ENCODE measurements around the gene HECW1. TPM values are rescaled to one million over a fixed set of nuclear protein-coding genes. Genes with fewer than 3 reads are reported as not detected.

HECW1 gene
- total and polyA plus RNA-seq, 11 donors: 0.23 TPM; not detected in 10

- DNase-seq (no peak), ATAC-seq (no peak)
- TF ChIP-seq CTCF (IDR thresholded peaks at IDR 0.05) (no peak), POLR2A (IDR thresholded peaks at IDR 0.05) (no peak)
- Histone ChIP-seq H3K27me3 (peaks cover 0 to 12% (median 0%) of the 10 kb centered on the region in 9 donors), H3K36me3 (no peaks in the 10 kb centered on the region), H3K4me1 (no peaks in the 10 kb centered on the region), H3K27ac (no peak overlapping the region), H3K4me3 (no peak overlapping the region), H3K9me3 (no peaks in the 10 kb centered on the region)
- WGBS, 4 donors: 66 to 73% (median 72%) methylated on average over 1 to 4 of the region's 4 CpGs
- intact Hi-C loops (cut with DNase I): no loop called here
These were observed 122.5 kb downstream of the HECW1 start for GRCh38 chr7:43234968-43235367.

- Histone ChIP-seq H3K27ac (no peak overlapping the region), H3K27me3 (peaks cover 0 to 3% (median 0%) of the 10 kb centered on the region in 9 donors), H3K4me1 (no peaks in the 10 kb centered on the region), H3K4me3 (no peak overlapping the region), H3K9me3 (no peaks in the 10 kb centered on the region), H3K36me3 (no peaks in the 10 kb centered on the region)
- intact Hi-C loops (cut with DNase I): no loop called here
- TF ChIP-seq CTCF (IDR thresholded peaks at IDR 0.05) (no peak), POLR2A (IDR thresholded peaks at IDR 0.05) (no peak)
- DNase-seq (no peak), ATAC-seq (no peak)
- 72 to 83% (median 77%) methylated on average over 6 of the region's 6 CpGs for WGBS, 4 donors
These were observed 128.1 kb downstream of the HECW1 start for GRCh38 chr7:43240565-43240964.

- Histone ChIP-seq H3K27me3 (peaks cover 0 to 7% (median 0%) of the 10 kb centered on the region in 9 donors), H3K4me3 (no peak overlapping the region), H3K36me3 (no peaks in the 10 kb centered on the region), H3K4me1 (no peaks in the 10 kb centered on the region), H3K27ac (no peak overlapping the region), H3K9me3 (no peaks in the 10 kb centered on the region)
- ATAC-seq (no peak), DNase-seq (no peak)
- 85 to 87% (median 86%) methylated on average over 13 of the region's 13 CpGs for WGBS, 4 donors
- TF ChIP-seq POLR2A (IDR thresholded peaks at IDR 0.05): no peak
- no peak for TF ChIP-seq CTCF (IDR thresholded peaks at IDR 0.05)
- intact Hi-C loops (cut with DNase I): no loop called here
These were observed 130.3 kb downstream of the HECW1 start for GRCh38 chr7:43242628-43243255.

- ATAC-seq (no peak), DNase-seq (no peak)
- no peaks in the 10 kb centered on the region for H3K9me3 ChIP-seq
- H3K27ac ChIP-seq: no peak overlapping the region
- intact Hi-C loops (cut with DNase I): no loop called here
- 78 to 88% (median 85%) methylated on average over 3 of the region's 3 CpGs for WGBS, 4 donors
- no peaks in the 10 kb centered on the region for H3K36me3 ChIP-seq
- peaks cover 0 to 7% (median 0%) of the 10 kb centered on the region in 9 donors for H3K27me3 ChIP-seq
- H3K4me1 ChIP-seq: no peaks in the 10 kb centered on the region
- no peak for TF ChIP-seq POLR2A (IDR thresholded peaks at IDR 0.05)
- no peak for TF ChIP-seq CTCF (IDR thresholded peaks at IDR 0.05)
- H3K4me3 ChIP-seq: no peak overlapping the region
These were observed 131.8 kb downstream of the HECW1 start for GRCh38 chr7:43244232-43244631.

All from heart left ventricle (tissue), 16 donors.